ENCODE measurements around the gene ZNF35.
"Not testable (repeated sequence)": the region's sequence is repeated elsewhere in the genome, so short reads cannot be mapped to it uniquely, and the experiment has no call there.

The ZNF35 gene

GRCh38 chr3:44666346-44666745 is 17.8 kb downstream of the ZNF35 start:
- Mint-ChIP-seq H3K4me3 (no peak overlapping the region), H3K4me1 (ENCODE audit: low read depth) (no peaks in the 10 kb centered on the region), H3K9me3 (ENCODE audit: low read depth) (peaks cover 32% of the 10 kb centered on the region), H3K27ac (no peak overlapping the region), H3K36me3 (peaks cover 23% of the 10 kb centered on the region), H3K27me3 (peaks cover 1% of the 10 kb centered on the region)

- Mint-ChIP-seq H3K36me3 (peaks cover 20% of the 10 kb centered on the region), H3K27me3 (peaks cover 1% of the 10 kb centered on the region), H3K9me3 (ENCODE audit: low read depth) (peaks cover 34% of the 10 kb centered on the region), H3K4me3 (no peak overlapping the region), H3K27ac (no peak overlapping the region), H3K4me1 (ENCODE audit: low read depth) (no peaks in the 10 kb centered on the region)
These were observed 21.2 kb downstream of the ZNF35 start for GRCh38 chr3:44669760-44670159.

- Mint-ChIP-seq H3K9me3 (ENCODE audit: low read depth) (peaks cover 28% of the 10 kb centered on the region), H3K36me3 (peaks cover 16% of the 10 kb centered on the region)
- not testable (repeated sequence) for H3K27me3 Mint-ChIP-seq; H3K4me3 Mint-ChIP-seq; H3K27ac Mint-ChIP-seq; H3K4me1 Mint-ChIP-seq (ENCODE audit: low read depth)
These were observed 24.9 kb downstream of the ZNF35 start for GRCh38 chr3:44673466-44673865.

GRCh38 chr3:44674211-44674610 is 25.7 kb downstream of the ZNF35 start:
- Mint-ChIP-seq H3K4me1 (ENCODE audit: low read depth) (no peaks in the 10 kb centered on the region), H3K27me3 (no peaks in the 10 kb centered on the region), H3K4me3 (no peak overlapping the region), H3K36me3 (peaks cover 16% of the 10 kb centered on the region), H3K27ac (no peak overlapping the region), H3K9me3 (ENCODE audit: low read depth) (peaks cover 21% of the 10 kb centered on the region)

GRCh38 chr3:44678480-44679116 is 30.1 kb downstream of the ZNF35 start:
- Mint-ChIP-seq H3K27ac (no peak overlapping the region), H3K36me3 (peaks cover 28% of the 10 kb centered on the region), H3K9me3 (ENCODE audit: low read depth) (peaks cover 29% of the 10 kb centered on the region), H3K4me3 (no peak overlapping the region), H3K4me1 (ENCODE audit: low read depth) (no peaks in the 10 kb centered on the region), H3K27me3 (no peaks in the 10 kb centered on the region)

- Mint-ChIP-seq H3K36me3 (peaks cover 39% of the 10 kb centered on the region), H3K4me1 (ENCODE audit: low read depth) (peaks cover 13% of the 10 kb centered on the region), H3K9me3 (ENCODE audit: low read depth) (peaks cover 24% of the 10 kb centered on the region), H3K27ac (no peak overlapping the region), H3K4me3 (no peak overlapping the region), H3K27me3 (no peaks in the 10 kb centered on the region)
These were observed 32.5 kb downstream of the ZNF35 start for GRCh38 chr3:44680921-44681455.

- Mint-ChIP-seq H3K27me3 (peaks cover under 1% of the 10 kb centered on the region), H3K27ac (no peak overlapping the region), H3K9me3 (ENCODE audit: low read depth) (peaks cover 33% of the 10 kb centered on the region), H3K4me3 (no peak overlapping the region), H3K36me3 (peaks cover 46% of the 10 kb centered on the region), H3K4me1 (ENCODE audit: low read depth) (peaks cover 13% of the 10 kb centered on the region)
These were observed 33.8 kb downstream of the ZNF35 start for GRCh38 chr3:44682182-44682896.

- peaks cover 46% of the 10 kb centered on the region for H3K9me3 Mint-ChIP-seq (ENCODE audit: low read depth)
- peaks cover 57% of the 10 kb centered on the region for H3K36me3 Mint-ChIP-seq
- H3K27me3 Mint-ChIP-seq = peaks cover 15% of the 10 kb centered on the region
- H3K27ac Mint-ChIP-seq = peak overlapping the region; percentile 76
- H3K4me1 Mint-ChIP-seq (ENCODE audit: low read depth) = peaks cover 13% of the 10 kb centered on the region
- peak overlapping the region; percentile 91 for H3K4me3 Mint-ChIP-seq
These were observed 36.7 kb downstream of the ZNF35 start for GRCh38 chr3:44685128-44685800.

GRCh38 chr3:44687898-44688297 is 39.4 kb downstream of the ZNF35 start:
- H3K4me3 Mint-ChIP-seq = no peak overlapping the region
- peaks cover 52% of the 10 kb centered on the region for H3K36me3 Mint-ChIP-seq
- peaks cover 30% of the 10 kb centered on the region for H3K27me3 Mint-ChIP-seq
- peaks cover 38% of the 10 kb centered on the region for H3K9me3 Mint-ChIP-seq (ENCODE audit: low read depth)
- H3K27ac Mint-ChIP-seq = no peak overlapping the region
- H3K4me1 Mint-ChIP-seq (ENCODE audit: low read depth) = peaks cover 13% of the 10 kb centered on the region

Measured in activated naive CD8-positive, alpha-beta T cell (primary cell).